Measurements from ENCODE around the gene IPO11.

The IPO11 gene

DNA sequence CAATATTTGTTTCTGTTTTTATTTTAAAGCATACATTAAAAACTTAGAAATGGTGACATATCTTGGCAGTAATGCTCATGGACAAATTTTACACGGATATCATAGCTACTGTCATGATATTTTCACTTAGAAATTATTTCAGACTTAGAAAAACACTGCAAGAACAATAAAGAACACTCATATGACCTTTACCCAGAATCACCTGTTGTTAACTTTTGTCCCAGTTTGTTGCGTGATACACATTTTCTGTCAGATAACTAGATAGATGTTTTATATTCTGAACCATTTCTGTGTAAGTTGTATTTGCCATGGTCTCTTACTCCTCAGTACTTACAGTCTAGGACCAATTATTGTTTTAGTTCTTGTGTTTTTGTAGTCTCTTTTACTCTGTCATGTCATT lies 162.5 kb downstream of the IPO11 start:
- DNase-seq, result no peak

DNA sequence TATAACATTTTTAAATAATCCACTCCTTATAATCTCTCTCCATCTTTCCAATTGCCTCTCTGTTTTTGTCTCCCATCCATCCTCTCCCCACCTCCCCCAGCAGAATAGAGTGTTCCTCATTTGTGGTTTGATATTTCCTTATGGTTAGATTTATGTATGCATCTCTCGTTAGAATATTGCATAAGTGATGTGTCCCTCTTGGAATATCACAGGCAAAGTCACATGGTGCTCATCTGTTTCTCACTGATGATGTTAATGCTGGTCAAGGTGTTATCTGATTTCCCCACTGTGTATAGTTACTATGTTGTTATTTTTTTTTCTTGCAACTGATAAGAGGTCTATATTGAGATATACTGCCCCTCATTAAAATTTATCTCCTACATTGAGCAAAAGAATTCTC lies 162.9 kb downstream of the IPO11 start:
- DNase-seq, result no peak

DNA sequence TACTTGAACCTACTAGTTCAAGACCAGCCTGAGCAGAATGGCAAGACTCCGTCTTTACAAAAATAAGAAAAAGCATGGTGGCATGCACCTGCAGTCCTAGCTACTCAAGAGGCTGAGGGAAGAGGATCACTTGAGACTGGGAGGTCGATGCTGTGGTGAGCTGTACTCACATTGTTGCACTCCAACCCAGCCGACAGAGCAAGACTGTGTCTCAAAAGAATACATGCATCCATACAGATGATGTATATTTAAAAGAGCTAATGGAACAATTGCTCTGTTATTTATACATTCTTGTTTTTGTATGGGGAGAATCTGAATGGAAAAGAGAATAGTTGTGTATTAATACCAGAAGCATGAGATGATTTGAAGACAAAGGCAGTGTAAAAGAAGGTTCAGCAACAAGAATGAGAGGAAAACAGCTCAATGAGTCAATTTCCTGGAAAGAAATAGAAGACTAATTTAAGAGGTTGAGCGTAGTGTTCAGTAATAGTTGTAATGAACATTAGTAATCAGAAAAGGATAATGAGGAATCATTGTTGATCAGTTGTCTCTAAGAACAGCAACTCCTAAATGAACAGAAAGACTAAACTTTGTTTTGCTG lies 164.1 kb downstream of the IPO11 start:
- DNase-seq, result no peak

DNA sequence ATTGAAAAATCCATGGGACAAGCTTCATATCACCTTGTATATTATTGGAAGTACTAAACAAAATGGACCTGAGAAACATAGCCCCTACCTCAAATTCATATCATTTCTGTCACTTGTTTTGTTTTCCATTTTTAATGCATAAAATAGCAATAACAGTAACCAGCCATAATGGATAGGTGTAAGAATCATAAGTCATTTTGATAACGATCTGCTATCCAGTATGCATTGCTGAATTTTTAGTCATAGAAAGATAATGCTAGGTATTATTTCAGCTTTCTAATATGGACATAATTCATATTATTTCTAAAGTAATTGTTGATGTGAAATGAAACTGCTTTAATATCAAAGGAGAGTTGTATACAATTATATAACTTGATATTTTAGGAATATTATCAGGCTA lies 164.9 kb downstream of the IPO11 start:
- DNase-seq, result no peak

DNA sequence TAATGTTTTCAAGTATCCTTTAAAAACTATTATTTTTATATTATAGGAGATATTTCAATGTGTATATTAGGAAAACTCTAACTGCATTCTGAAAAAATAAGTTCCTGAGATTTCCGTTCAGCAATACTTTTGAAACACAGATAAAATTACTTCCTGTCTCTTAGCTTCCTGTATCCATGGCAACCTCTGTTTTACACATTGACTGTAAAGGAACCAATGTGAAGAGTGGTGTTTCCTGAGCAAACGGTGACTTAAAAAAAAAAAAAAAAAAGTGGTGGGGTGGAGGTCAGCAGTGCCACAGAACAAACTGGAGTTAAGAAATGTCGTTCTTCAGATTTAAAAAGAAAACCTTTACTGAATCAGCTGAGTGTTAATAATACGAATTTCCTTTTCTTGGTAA lies 166.0 kb downstream of the IPO11 start, which contains the start of gene LRRC70:
TSS of gene LRRC70 (plus strand) at position 280 of the 400 bp plus-strand sequence. CDS start 620 bp downstream, outside the sequence.
- DNase-seq, result no peak

DNA sequence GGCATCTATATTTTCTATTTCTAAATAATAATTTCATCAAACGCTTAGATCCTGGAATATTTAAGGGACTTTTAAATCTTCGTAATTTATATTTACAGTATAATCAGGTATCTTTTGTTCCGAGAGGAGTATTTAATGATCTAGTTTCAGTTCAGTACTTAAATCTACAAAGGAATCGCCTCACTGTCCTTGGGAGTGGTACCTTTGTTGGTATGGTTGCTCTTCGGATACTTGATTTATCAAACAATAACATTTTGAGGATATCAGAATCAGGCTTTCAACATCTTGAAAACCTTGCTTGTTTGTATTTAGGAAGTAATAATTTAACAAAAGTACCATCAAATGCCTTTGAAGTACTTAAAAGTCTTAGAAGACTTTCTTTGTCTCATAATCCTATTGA lies 167.2 kb downstream of the IPO11 start:
- DNase-seq, result no peak

DNA sequence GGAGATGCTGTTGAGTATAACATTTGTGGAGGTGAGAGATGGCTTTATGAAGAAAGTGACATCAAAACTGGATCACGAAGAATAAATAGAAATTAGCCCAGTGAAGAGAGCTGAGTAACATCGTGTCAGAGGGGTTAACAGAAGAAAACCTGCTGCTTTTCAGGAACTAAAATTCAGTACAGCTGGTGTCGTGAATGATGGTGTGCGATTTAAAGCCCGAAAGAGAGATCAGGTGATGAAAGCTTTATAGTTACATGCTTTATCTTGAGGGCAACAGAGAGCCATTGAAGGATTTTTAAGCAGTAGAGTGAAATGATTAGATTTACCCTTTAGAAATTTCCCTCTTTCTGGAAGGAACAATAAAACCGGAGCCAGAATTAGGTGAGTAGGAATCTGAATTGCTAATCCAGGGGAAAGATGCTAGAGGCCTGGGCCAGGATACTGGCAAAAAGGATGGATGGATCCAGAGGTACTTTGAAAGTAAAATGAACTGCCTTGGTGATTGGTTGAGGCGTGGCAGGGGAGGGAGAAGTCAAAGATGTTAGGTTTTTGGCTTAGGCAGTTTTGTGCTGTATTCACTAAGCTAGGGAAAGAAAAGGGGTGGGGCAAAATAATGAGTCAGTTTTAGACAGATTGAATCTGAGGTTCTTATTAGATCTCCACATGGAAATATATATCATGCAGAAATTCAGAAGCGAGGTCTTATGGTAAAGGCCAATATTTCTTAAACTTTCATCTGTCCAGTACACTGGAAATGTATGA lies 169.5 kb downstream of the IPO11 start:
- DNase-seq, result no peak

DNA sequence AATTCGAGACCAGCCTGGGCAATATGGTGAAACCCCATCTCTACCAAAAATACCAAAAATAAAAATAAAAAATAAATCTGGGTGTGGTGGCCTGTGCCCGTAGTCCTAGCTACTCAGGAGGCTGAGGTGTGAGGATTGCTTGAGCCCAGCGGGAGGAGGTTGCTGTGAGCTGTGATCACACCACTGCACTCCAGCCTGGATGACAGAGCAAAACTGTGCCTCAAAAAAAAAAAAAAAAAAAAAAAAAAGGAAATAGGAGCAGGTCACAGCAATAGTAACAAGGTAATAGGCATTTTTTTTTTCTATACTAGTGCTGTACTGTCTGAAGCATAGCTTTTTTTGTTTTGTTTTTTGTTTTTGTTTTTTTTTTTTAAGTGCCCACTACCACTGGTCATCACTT lies 171.8 kb downstream of the IPO11 start:
- no peak for DNase-seq

DNA sequence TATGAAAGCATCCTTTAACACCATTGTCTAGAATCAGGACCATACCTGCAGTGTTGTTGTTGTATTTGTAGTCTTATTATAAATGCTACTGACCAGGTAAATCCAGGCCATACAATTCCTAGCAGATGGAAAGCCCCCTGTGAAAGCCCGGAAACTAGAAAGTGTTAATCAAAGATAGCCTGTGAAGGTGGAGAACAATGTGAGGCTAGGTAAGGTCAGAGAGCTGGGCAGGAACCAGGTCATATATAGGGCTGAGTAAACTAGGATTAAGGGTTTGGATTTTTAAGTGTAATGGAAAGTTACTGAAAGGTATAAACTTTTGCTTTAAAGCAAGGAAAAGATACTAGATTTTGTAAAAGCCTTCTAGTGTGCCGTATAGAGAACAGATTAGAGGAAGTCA lies 172.7 kb downstream of the IPO11 start:
- DNase-seq, result no peak

DNA sequence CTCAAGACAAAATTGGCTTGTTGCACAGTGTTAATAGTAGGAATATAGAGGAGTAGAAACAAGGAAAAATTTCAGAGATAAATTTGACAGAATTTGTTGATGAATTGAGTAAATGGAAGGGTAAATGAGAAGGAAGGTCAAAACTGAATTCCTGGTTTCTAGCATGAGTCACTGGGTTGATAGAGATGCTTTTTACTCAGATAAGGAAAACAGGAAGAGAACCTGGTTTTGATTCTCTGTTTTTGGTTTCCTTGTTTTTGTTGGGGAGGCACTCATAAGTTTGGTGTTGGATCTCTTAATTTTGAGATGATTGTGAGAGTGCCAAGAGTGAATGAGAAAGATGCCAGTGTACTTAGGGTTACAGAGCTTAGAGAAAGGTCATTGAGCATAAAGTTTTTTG lies 173.2 kb downstream of the IPO11 start:
- DNase-seq, result no peak

DNA sequence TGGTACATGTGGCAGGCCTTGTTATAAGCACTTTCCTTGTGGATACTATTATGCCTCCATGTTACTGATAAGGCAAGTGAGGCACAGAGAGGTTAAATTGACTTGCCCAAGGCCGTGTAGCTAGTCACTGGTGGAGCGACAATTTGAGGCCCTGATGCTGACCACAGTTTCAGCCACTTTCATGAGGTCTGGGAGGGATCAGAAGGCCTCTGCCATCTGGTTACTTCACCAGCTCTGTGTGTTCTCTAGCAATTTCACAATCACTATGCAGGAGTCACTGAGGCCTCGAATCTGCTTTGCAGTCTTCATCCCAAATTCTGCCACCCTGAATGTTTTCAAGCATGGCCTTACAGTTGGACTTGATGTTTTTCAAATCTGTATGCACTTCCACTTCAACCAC lies 175.2 kb downstream of the IPO11 start:
- DNase-seq, result no peak

DNA sequence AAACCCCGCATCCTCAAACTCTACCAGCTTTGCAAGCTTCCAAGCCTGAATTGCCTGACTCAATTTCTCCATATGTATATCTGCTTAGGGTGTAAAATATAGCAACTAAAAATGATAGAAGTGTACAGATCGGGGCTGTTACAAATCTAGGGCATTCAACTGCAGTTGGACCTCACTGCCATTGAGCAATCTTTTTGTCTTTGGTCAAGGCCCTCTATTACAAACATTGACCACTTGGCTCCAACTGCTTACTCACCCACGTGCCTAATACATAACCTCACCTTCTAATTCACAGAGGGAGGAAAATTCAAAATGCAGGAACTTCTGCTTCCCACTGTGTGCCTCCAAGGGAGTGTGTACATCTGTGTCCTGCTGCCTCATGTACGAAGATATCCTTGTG lies 176.1 kb downstream of the IPO11 start:
- DNase-seq, result no peak

DNA sequence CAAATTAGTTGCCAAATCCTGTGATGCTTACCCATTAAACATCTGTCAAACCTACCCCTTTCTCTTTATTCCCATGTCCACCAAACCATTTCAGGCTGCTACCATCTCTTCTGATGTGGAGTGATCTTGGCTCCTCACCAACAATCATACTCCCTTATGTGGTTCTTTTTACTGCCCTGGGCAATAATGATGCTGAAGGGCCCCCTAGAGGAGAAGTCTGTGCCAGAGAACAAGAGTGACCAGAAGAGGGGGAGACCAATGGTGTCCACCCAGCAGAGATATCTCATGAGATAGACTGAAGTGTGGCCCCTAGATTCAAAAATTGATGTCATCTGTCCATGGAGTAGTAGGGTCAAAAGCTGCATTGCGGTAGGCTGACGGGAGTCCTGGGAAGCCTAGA lies 176.9 kb downstream of the IPO11 start:
- no peak for DNase-seq

DNA sequence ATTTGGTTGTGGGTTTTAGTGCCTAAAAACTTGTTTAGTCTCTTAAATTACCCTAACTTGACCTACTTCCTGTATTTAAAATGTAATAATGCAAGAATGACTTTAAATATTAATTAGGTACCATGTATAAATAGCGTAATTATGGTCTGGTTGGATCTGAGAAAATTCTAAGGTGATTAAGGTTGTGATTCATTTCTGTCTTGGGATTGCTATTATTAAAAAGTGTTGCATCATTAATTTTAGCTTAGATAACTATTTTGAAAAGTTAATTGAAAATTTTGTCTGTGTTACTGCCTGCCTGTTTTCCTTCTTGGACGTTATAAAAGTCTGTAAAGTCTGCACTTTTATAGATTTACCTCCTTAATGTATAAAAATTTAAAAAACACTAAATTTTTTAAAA lies 177.8 kb downstream of the IPO11 start:
- DNase-seq, result no peak

DNA sequence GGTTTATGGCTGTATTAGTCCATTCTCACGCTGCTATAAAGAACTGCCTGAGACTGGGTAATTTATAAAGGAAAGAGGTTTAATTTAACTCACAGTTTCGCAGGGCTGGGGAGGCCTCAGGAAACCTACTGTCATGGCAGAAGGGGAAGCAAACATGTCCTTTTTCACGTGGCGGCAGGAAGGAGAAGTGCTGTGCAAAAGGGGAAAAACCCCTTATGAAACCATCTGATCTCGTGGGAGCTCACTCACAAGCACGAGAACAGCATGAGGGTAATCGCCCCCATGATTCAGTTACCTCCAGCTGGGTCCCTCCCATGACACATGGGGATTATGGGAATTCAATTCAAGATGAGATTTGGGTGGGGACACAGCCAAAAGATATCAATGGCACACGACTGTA lies 180.0 kb downstream of the IPO11 start:
- no peak for DNase-seq

DNA sequence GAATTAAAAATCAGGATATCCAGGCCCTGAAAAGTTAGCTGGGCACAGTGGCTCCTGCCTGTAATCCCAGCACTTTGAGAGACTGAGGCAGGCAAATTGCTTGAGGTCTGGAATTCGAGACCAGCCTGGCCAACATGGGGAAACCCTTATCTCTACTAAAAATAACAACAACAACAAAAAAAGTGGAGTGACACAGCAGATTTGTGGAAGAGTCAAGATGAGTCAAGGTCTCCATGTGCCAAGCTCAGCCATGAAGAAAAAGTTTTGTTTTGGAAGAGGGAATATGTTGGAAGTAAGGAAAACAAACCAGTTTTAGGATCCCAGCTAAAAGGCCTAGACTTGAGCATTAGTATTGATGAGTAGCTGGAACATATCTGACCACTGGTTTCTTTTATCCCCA lies 180.8 kb downstream of the IPO11 start:
- DNase-seq, result no peak

DNA sequence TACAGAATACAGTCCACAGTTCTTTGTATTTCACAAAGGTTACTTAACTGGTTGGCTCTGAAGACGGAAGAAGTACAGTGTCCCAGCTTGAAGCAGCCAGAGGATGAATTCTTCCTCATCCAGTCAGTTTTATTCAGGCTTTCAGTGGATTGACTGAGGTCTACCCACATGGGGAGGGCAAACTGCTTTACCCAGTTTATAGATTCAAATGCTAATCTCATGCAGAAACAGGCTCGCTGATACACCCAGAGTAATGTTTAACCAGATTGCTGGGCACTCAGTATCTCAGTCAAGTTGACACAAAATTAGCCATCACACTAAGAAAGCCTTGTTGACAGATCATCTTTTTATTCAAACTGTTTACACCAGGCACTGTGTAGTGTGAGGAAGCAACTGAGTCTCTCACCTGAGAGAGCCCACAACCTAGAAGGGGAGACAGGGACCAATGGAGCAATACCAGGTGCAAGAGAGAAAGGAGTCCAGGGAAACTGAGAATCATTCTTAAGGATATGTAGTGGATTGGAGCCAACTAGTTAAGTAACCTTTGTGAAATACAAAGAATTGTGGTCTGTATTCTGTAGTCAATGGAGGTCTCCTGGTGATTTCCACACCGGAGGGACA lies 181.9 kb downstream of the IPO11 start:
- no peak for DNase-seq

DNA sequence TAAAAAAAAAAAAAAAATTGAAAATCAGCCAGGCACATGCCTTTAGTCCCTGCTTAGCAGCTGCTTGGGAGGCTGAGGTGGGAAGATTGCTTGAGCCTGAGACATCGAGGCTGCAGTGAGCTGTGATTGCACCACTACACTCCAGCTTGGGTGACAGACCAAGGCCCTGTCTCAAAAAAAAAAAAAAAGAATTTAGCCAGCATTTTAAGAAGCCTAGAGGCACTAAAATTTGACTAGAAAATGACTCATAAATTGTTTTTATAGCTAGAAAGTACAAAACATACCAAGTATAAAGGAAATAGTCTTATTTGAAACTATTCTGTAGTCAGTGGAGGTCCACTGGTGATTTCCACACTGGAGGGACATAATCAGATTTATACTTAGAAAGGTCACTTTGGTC lies 183.5 kb downstream of the IPO11 start:
- DNase-seq, result no peak

DNA sequence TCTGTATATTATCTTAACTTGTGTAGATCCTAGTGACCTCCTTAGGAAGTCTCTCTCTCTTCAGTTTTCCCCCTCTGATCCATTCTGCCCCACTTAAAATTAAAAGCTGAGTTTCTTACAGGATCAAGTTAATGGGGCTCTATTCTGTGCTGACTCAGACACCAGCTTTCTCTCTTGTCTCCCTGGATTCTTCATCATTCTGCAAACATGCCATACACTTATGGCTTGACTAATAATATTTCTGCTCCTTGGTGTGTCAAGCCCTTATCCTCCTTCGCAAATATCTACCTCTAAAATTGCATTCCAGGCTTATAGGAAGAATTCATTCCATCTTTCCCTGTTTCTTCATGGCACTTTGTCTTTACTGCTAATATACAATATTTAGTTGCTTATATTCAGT lies 184.1 kb downstream of the IPO11 start:
- no peak for DNase-seq

DNA sequence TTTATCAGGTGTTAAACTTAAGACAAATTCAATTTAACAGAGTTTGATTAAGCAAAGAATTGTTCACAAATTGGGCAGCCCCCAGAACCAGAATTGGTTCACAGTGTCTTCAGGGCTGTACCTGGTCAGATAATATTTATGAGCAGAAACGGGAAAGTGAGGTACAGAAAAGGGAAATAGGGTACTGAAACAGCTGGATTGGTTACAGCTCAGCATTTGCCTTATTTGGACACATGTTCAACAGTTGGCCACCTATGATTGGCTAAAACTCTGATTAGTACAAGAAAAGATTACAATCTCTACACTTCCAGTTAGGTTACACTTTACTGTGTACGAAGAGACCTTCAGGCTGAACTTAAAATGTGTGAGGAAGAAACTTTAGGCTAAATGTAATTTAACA lies 184.8 kb downstream of the IPO11 start:
- no peak for DNase-seq

DNA sequence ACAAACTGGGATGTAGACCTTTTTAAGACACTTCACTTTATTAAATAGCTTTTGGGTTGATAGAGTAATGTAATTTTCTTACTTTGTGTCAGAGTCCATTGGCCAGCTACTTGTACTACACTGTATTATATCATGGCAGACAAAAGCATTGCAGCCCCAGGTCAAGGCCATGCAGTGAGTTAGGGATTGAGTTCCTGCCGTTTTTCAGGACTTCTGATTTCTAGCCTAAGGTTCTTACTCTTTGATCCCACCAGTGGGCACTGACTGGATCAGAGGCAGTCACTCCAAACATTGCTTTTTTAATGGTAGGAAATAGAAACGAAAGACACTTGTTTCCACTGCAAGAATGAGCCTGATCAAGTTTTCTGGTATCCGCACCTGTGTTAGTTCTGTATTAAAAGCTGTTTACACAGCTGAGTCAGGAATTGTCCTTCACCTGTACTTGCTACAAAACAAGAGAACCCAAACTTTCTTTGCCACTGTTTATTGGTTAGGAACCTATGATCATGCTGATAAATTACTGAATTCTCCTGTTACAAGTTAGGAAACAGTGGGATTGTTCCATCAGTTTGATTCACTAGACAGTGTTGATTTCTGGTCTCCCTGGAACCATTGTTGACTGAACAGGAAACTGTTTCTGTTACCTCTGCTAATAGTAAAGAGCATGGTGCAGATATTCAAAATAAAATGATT lies 188.1 kb downstream of the IPO11 start:
- DNase-seq, result no peak

DNA sequence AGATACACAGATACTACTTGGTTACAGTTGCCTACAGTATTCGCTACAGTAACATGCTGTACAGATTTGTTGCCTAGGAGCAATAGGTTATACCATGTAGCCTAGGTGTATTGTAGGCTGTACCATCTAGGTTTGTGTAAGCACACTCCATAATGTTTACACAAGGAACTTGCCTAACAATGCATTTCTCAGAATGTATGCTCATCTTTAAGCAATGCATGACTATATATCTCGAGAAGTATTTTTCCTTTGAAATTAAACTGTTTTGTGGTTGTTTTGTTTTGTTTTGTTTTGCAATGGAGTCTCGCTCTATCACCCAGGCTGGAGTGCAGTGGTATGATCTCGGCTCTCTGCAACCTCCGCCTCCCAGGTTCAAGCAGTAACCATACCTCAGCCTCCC lies 191.4 kb downstream of the IPO11 start:
- no peak for DNase-seq

DNA sequence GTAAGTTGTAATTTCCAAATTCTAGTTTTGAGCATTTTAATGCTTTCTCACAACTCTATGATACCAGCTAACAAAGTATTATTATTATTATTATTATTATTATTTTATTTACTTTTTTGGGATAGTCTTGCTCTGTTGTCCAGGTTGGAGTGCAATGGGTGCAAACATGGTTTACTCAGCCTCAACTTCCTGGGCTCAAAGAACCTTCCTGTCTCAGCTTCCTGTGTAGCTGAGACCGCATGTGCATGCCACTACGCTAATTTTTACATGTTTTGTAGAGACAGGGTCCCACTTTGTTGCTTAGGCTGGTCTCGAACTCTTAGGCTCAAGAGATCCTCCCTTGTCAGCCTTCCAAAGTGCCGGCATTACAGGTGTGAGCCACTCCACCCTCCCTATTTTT lies 193.1 kb downstream of the IPO11 start:
- no peak for DNase-seq

DNA sequence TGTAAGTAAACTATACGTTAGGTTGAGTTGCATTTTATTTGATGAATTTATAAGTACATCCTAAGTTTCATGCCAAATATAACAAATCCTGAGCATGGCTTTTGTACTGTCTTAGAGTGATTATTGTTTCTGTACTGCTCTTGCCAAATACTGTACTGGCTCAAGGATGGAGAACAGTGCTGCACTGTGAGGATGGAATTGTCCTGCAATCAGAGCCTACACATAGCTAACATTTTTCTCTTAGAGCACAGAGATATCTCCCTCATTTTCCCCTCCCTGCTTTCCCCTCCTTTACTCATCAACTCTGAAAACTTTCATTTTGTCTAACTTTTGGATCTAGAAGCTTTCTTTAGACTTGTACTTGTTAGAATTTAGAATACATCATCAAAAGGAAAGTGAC lies 194.3 kb downstream of the IPO11 start:
- no peak for DNase-seq

All from activated CD4-positive, alpha-beta T cell treated with anti-CD3 and anti-CD28 coated beads for 1 hour (primary cell).